Inferior parietal cortex (tissue), 1 donor: ENCODE data around the gene SPARC.

Source experiments
- DNase-seq: peaks from one replicate; pipeline ENCODE4 v3.0.0-alpha.2; 2016; ENCODE audit errors: extremely low spot score

Gene SPARC

DNA sequence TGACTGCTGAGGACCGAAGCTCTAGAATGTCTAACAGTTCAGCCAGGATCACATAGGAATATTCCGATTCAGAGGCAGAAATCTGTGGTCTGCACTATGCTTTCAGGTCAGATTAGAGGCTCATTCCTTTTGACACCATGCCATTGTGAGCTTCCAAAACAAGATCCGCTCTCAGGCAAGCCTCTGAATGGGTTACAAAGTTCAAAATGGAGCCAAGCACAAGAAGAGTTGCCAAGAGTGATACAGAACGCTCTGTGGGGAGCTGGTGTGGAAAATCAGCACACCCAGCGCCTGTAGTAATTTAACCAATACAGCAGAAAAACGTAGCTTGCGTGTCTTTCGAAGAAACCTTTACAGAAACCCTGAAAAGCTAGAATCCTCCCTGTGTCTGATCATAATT, 62.2 kb downstream of the SPARC start:
- DNase-seq = no peak

DNA sequence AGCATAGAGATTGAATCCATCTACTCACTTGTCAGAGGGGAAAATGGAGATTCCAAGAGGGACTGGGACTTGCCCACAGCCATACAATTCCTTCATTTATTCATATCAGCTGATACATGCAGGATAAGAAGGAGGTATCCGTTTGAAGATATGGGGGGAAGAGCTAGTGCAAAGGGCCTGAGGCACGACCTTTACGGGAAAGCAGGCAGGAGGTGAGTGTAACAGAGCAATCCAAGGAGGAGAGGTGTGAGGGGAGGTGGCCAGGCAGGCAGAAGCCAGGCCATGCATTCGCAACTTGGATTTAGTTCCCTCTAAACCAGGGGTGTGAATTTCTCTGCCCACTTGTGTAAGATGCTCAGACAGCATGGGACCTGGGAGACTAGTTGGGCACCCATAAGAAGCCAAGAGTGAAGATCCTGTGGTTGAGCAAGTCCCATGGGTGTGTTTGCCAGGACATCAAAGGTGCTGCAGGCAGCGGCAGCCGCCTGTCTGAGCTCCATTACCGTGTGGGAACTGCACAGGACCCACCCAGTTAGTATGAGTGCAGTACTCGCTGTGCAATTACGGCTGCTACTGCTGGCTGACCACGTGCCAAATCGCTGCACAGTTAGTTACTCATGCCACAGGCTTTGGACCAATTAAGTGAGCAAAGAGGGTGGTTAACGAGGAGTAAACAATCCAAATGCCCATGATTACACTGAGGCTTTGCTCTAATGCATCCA, 64.2 kb downstream of the SPARC start:
- no peak for DNase-seq

DNA sequence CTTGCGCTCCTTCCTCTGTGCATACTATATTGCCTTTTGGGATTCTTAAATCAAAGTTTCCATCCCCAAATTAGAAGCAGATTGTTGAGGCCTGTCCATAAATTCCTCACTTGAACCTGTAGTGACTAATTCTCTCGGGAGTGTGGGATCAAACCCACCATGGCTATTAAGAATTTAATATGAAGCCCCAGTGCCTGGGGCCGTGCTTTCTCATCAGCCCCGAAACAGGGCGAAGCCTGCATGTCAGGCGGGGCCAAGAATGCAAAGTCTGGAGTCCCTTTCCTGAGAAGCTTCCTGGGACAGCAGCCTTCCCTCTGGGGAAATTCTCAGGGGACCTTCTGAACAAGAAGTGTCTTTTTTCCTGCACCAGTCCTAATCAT, 66.3 kb downstream of the SPARC start:
- DNase-seq = no peak

DNA sequence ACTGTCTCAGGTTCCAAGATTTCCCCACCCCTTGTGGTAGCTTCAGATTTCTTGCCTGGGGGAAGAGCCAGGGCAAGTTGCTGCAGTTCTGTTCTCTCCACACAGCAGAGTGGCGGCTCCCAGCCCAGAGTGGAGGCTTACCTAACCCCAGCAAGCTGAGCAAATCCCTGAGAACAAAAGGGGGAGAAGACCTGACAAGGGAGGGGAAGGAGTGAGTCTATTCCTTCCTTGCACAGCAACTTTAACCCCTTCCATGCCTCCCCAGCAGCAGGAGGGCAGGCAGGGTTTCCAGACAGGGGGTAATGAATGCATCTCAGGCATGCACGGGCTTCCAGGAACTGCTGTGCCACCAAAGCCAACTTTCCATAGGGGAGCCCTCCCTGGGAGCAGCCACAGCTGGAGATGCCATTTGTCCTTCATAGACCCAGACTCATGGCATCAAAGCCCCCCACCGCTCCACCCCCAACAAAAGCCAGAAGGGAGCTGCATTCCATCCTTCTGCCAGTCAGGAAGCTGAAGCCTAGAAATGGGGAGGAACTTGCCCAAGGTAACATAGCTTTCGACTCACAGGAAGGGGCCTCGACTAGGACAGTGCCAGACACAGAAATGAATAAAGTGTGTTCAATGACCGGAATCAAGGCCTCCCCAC, 66.8 kb downstream of the SPARC start:
- no peak for DNase-seq

- no peak for DNase-seq
These were observed 67.8 kb downstream of the SPARC start for GRCh38 chr5:151618907-151619306.

- DNase-seq = no peak
These were observed 68.6 kb downstream of the SPARC start for GRCh38 chr5:151617841-151618710.

GRCh38 chr5:151617383-151617840, 69.3 kb downstream of the SPARC start:
- no peak for DNase-seq

DNA sequence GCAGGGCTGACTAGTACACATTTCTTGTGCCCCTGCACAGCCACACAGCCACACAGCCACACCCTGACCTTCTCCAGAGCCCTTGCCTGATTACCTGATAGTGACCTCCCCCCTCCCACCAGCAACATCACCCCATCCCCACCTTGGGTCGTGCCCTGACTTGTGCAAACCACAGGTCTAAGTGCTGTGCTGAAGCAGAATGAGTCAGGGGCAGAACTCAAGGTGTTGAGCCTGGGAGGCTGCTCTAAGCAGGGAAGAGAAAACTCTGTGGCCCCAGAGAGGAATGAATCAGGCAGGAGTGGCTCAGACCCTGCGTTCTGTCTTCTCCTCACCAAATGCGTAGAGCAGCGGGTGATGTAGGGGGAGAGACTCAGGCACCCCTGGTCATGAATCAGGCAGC, 71.3 kb downstream of the SPARC start:
- no peak for DNase-seq

GRCh38 chr5:151614565-151614964, 72.2 kb downstream of the SPARC start:
- DNase-seq = no peak

DNA sequence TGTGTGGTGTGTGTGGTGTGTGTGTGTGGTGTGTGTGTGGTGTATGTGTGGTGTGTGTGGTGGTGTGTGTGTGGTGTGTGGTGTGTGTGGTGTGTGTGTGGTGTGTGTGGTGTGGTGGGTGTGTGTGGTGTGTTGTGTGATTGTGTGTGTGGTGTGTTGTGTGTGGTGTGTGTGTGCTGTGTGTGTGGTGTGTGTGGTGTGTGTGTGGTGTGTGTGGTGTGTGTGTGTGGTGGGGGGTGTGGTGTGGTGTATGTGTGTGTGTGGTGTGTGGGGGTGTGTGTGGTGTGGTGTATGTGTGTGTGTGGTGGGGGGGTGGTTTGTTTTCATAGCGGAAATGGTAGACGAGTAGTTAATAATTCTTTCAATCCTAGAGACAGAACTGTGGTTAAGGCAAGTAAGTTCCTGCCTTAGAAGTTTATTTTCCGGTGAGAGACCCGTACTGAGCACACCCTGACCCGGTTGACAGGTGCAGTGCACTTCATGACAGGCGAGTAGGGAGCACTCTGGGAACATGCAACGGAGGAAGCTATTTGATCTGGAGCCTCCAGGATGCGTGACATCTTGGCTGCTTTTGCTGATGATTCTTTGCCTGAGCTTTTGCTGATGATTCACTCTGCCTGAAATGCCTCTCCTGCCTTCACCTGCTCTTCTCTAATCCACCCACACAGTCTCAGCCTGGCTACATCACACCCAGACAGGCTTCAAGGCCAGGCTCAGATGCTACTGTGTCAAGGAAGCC, 73.9 kb downstream of the SPARC start:
- no peak for DNase-seq

GRCh38 chr5:151611127-151611775, 75.5 kb downstream of the SPARC start:
- no peak for DNase-seq
